GM08714 (cell line): Measurements from ENCODE around the gene YTHDF1.
"Not testable (repeated sequence)": the region's sequence is repeated elsewhere in the genome, so short reads cannot be mapped to it uniquely, and the experiment has no call there.

Experiments
- H3K4me3 ChIP-seq: fragments of 200-500 bp; sonication (Bioruptor generic); 2 replicates; pipeline ENCODE4 v1.5.1; 2014; ENCODE audit warnings: mild to moderate bottlenecking, low read length, inconsistent platforms
- ZNF274 ChIP-seq: IDR thresholded peaks from 2 replicates; pipeline ENCODE4 v1.6.1; 2012; ENCODE audit warnings: mild to moderate bottlenecking, low read depth, low read length

The YTHDF1 gene

DNA sequence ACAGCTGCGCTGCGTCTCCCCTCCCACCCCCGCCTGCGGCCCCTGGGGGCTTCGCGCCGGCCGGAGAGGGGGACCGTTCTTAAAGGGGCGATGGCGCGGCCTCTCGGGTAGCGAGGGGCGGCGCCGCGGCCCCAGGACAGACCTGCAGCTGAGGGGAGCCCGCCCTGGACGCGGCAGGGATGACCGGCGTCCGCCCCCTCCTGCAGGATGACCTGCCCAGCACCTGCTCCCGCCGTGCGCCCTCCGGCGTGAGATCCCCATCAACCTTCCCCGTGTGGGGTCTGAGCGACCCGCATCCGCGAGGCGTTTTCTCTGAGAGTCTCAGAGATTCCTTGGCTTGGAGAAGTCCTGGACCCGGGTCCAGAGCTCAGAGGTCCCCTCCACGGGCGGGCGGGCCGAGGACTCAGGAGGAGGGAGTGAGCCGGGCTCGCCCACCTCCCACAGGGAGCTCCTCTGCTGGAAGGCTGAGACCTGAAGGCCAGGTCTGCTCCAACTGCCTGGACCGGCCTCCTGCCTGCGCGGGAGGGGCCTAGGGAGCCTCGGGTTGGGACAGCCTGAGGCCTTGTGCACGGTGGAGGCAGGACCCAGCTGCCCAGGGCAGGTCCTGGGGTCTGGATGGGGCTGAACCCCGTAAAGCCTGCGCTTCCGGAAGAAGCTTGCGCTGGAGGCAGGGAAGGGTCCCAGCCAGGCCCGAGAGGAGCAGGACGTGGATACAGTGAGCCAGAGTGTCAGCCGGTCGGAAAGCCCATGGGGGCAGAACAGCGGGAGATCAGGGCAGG, 38.9 kb upstream of the YTHDF1 start:
- no peak overlapping the region for H3K4me3 ChIP-seq
- no peak for TF ChIP-seq ZNF274

- TF ChIP-seq ZNF274: no peak
- no peak within 1 kb of the TSS for H3K4me3 ChIP-seq
Observed at GRCh38 chr20:63254232-63254605, 38.3 kb upstream of the YTHDF1 start, which contains the start of gene NKAIN4. NKAIN4 (minus strand) TSS chr20:63254463; CDS start chr20:63254450, 13 bp downstream.

- no peak overlapping the region for H3K4me3 ChIP-seq
Observed at GRCh38 chr20:63253438-63254231, 37.7 kb upstream of the YTHDF1 start.

DNA sequence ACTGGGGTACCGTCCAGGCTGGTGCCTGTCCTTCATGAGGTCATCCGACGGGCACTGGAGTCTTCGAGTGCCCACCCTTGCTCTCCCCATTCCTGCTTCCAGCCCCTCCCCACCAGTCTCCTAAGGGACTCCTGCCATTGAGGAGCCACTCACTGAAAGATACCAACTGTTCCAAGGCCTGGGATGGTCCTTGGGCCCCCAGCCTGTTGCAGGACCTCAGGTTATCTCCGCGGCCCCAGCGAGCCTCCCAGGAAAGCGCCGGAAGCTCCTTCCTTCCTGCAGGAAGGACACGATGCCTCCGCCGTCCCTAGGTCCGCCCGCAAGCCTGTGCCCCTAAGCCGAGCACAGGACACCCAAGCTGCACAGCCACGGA, 37.1 kb upstream of the YTHDF1 start:
- TF ChIP-seq ZNF274: no peak
- no peak overlapping the region for H3K4me3 ChIP-seq

More at GRCh38 chr20:63253438-63254231, 37.7 kb upstream of the YTHDF1 start:
- no peak for TF ChIP-seq ZNF274

DNA sequence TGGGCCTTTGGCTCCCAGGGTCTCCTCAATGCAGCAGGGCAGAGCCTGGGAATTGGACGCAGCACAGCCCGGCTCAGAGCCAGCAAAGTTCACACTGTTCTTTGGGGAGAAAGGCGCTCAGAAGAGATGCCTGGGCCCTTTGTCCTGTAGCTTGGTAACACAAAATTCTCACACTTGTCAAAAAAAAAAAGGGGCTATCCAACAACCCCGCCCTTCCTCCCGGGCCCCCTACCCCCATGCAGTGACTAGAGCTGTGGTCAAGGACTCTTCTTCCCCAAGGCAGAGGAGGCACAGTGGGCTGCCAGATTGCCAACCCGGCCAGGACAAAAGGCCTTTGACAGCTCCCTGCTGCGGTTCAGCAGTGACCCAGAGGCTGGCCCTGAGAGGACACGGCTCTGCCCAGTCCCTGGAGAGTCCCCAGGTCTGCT, 36.4 kb upstream of the YTHDF1 start:
- TF ChIP-seq ZNF274: no peak
- no peak overlapping the region for H3K4me3 ChIP-seq

- not testable (repeated sequence) for H3K4me3 ChIP-seq
Observed at GRCh38 chr20:63251350-63251749, 35.4 kb upstream of the YTHDF1 start.

- no peak for TF ChIP-seq ZNF274
- H3K4me3 ChIP-seq: no peak overlapping the region
Observed at GRCh38 chr20:63249891-63250290, 34.0 kb upstream of the YTHDF1 start.

DNA sequence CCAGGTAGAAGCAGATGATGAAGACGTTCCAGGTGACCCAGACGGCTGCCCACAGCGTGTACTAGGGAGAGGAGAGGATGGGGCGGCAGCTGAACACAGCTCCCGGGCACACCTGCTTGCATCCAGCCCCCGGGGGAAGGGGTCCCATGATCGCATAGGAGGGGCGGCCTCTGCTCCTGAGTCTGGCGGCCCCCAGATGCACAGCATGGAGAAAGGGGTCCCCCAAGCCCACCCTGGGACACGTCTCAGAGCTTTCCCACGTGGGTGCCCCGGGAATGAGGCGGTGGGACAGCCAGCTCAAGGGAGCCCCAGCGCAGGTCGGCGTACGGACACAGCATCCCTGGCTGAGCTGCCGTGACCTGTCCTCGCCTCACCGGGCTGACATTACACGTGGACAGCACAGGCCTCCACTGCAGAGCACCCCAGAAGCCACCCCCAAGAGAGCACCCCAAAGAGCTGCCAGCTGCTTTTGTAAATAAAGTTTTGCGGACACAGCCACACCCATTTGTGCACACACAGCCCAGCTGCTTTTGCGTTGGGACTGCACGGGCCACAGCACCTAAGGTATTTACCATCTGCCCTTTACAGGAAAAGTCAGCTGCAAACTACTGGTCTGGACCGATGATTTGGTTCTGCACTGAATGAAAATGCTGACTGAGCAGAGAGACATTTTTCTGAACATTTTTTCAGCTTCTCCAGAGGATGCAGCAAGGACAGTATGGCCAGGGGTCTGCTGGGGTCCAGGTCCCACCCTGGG, 33.1 kb upstream of the YTHDF1 start:
- H3K4me3 ChIP-seq: no peak overlapping the region
- no peak for TF ChIP-seq ZNF274

GRCh38 chr20:63247671-63248228, 31.8 kb upstream of the YTHDF1 start:
- no peak overlapping the region for H3K4me3 ChIP-seq
- no peak for TF ChIP-seq ZNF274

DNA sequence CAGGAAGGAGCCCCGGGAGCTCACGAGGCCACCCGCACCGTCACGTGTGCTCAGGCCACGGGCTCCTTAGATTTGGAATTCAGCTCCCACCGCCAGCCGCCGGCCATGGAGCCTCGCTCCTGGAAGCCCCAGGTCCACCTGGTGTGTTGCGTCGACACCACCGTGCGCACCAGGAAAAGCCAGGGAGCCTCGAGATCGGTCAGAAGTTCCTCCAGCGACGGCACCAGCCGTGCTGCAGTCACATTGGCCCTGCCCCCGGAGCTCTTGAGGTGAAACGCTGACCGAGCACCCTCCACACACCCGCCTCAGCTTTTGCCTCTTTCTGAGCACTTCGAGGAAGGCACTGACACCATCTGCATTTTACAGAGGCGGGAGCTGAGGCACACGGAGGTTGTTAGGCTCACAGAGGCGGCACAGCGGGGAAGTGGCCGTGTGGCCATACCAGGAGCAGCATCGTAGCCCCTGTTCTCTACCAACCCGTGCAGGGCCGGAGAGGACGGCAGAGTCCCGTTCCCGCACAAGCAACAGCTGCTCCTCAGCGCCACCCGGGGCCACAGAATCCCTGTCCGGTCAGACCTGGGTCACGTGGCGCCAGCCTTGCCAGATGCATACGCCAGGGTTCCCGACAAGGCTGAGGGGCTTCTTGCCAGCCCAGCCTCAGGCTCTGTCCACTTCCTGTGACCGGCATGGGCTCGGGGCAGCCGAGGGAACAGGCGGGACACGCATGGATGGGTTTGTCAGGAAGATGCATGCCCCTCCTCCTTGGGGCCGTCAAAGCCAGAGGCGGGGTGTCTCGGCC, 30.8 kb upstream of the YTHDF1 start:
- no peak for TF ChIP-seq ZNF274
- H3K4me3 ChIP-seq: no peak overlapping the region

GRCh38 chr20:63244468-63244867, 28.5 kb upstream of the YTHDF1 start:
- TF ChIP-seq ZNF274: no peak
- H3K4me3 ChIP-seq: no peak overlapping the region

DNA sequence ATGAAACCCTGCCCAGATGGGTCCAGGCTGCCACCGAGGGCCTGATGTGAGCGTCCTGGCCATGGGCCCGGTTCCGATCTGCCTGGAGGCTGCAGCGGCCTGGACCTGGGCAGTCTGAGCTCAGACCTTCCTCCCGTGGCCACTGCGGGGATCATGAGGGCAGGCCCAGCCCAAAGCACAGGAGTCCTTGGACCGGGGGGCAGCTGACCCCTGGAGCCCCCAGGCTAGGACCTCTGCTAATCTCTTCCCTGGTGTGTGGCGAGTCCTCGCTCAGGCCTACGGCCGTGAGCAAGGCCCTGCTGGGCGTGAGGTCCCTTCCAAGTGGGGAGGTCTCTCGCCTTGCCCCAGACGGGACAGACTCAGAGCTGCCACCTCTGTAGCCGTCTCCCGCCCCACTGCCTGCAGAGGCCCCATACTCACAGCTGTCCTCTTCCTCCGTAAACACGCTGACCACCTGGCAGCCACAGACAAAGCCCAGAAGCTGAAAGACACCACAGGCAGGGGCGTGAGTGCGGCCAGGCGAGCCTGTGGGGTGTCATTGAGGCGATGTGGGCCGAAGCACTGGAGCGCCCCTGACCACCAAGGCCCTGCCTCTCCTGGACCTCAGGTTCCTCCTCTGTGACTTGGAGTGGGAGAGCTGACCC, 27.8 kb upstream of the YTHDF1 start:
- H3K4me3 ChIP-seq: no peak overlapping the region
- no peak for TF ChIP-seq ZNF274

DNA sequence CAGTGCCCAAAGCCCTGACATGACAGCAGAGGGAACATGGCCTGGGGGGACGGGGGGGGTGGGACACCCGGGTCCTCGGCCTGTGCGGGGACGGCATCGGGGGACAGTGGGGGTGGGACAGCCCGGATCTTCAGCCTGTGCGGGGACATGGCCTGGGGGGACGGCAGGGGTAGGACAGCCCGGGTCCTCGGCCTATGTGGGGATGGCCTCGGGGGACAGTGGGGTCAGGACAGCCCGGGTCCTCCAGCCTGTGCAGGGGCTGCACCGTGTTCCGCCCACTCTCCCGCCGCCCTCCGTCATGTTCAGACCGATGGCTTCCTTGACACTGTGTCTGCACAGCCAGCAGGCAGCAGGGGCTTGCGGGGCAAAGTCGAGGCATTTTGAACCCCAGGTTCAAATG, 26.8 kb upstream of the YTHDF1 start:
- H3K4me3 ChIP-seq: no peak overlapping the region
- TF ChIP-seq ZNF274: no peak
